ENCODE results near the gene DMC1. TPM values are rescaled to one million over a fixed set of nuclear protein-coding genes. Genes with fewer than 3 reads are reported as not detected.

DMC1 gene
- total RNA-seq, 1 donor from 2014 or later: not detected

GRCh38 chr22:38503021-38503420, 67.0 kb downstream of the DMC1 start:
- no peak for ATAC-seq
- DNase-seq (ENCODE audit: low spot score): no peak

- ATAC-seq (no peak), DNase-seq (ENCODE audit: low spot score) (no peak)
Measured at GRCh38 chr22:38501797-38502672, 67.9 kb downstream of the DMC1 start.

- DNase-seq (ENCODE audit: low spot score): no peak
- no peak for ATAC-seq
Measured at GRCh38 chr22:38497869-38498268, 72.1 kb downstream of the DMC1 start.

GRCh38 chr22:38494939-38495338, 75.0 kb downstream of the DMC1 start:
- ATAC-seq (no peak), DNase-seq (ENCODE audit: low spot score) (no peak)

- ATAC-seq: no peak
- DNase-seq (ENCODE audit: low spot score): no peak
Measured at GRCh38 chr22:38494498-38494897, 75.5 kb downstream of the DMC1 start.

- peak; percentile 7 for ATAC-seq
- no peak for DNase-seq (ENCODE audit: low spot score)
Measured at GRCh38 chr22:38491707-38492348, 78.2 kb downstream of the DMC1 start.

- DNase-seq (ENCODE audit: low spot score): peak; percentile 89
Measured at GRCh38 chr22:38490915-38491314, 79.1 kb downstream of the DMC1 start.

GRCh38 chr22:38490475-38490874, 79.5 kb downstream of the DMC1 start:
- DNase-seq (ENCODE audit: low spot score) (no peak), ATAC-seq (no peak)

More at GRCh38 chr22:38490915-38491314, 79.1 kb downstream of the DMC1 start:
- peak; percentile 93 for ATAC-seq

GRCh38 chr22:38489561-38490145, 80.3 kb downstream of the DMC1 start:
- ATAC-seq (no peak), DNase-seq (ENCODE audit: low spot score) (no peak)

GRCh38 chr22:38489142-38489541, 80.8 kb downstream of the DMC1 start:
- ATAC-seq (no peak), DNase-seq (ENCODE audit: low spot score) (no peak)

- ATAC-seq (no peak), DNase-seq (ENCODE audit: low spot score) (no peak)
Measured at GRCh38 chr22:38487946-38488345, 82.0 kb downstream of the DMC1 start.

GRCh38 chr22:38485783-38486182, 84.2 kb downstream of the DMC1 start:
- ATAC-seq: peak; percentile 85
- DNase-seq (ENCODE audit: low spot score): peak; percentile 62

GRCh38 chr22:38484244-38484643, 85.7 kb downstream of the DMC1 start:
- ATAC-seq (no peak), DNase-seq (ENCODE audit: low spot score) (no peak)

GRCh38 chr22:38482662-38483308, 87.2 kb downstream of the DMC1 start:
- ATAC-seq: no peak
- no peak for DNase-seq (ENCODE audit: low spot score)

GRCh38 chr22:38481871-38482332, 88.1 kb downstream of the DMC1 start:
- no peak for ATAC-seq

GRCh38 chr22:38481162-38481870, 88.7 kb downstream of the DMC1 start:
- ATAC-seq: no peak
- DNase-seq (ENCODE audit: low spot score): peak; percentile 35

More at GRCh38 chr22:38481871-38482332, 88.1 kb downstream of the DMC1 start:
- no peak for DNase-seq (ENCODE audit: low spot score)

GRCh38 chr22:38479096-38479837, 90.7 kb downstream of the DMC1 start:
- ATAC-seq: peak; percentile 14
- DNase-seq (ENCODE audit: low spot score): no peak

GRCh38 chr22:38477585-38477984, 92.4 kb downstream of the DMC1 start:
- no peak for DNase-seq (ENCODE audit: low spot score)
- ATAC-seq: no peak

- DNase-seq (ENCODE audit: low spot score) (no peak), ATAC-seq (no peak)
Measured at GRCh38 chr22:38474003-38474607, 95.9 kb downstream of the DMC1 start.

All from left lobe of liver (tissue), 2 donors.